ENCODE results near the gene SNX20. TPM values are rescaled to one million over a fixed set of nuclear protein-coding genes. Genes with fewer than 3 reads are reported as not detected.

Gene SNX20
- total RNA-seq, 1 donor from 2014 or later = not detected

- no peak for TF ChIP-seq CTCF (IDR thresholded peaks at IDR 0.05; ENCODE audit: insufficient read depth, low read length, poor library complexity, severe bottlenecking)
- Histone ChIP-seq H3K27me3 (ENCODE audit: control insufficient read depth, insufficient read depth, low read length) (no peaks in the 10 kb centered on the region), H3K36me3 (ENCODE audit: control insufficient read depth, insufficient read depth, low read length) (no peaks in the 10 kb centered on the region), H3K4me3 (ENCODE audit: low read depth, low read length) (no peak overlapping the region)
- no peak for DNase-seq (ENCODE audit: low read depth)
These were observed 31.8 kb upstream of the SNX20 start for GRCh38 chr16:50712956-50713355.

DNA sequence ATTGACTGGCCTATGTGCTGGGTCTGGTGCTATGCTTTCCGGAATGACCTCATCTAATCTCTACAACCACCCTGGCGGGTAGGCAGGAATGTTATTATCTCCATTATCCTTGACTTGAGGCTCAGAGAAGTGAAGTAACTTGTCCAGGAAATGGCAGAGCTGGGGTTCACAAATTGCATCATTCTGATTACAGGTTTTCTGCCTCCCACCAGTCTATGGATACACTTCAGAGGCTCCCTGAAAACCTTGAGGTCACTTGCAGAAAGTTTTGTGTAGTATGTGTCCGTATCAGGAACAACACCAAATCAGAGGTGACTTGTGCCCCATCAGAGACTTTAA lies 31.4 kb upstream of the SNX20 start:
- no peak for TF ChIP-seq CTCF (IDR thresholded peaks at IDR 0.05; ENCODE audit: insufficient read depth, low read length, poor library complexity, severe bottlenecking)
- no peaks in the 10 kb centered on the region for H3K27me3 ChIP-seq (ENCODE audit: control insufficient read depth, insufficient read depth, low read length)
- no peaks in the 10 kb centered on the region for H3K36me3 ChIP-seq (ENCODE audit: control insufficient read depth, insufficient read depth, low read length)
- no peak overlapping the region for H3K4me3 ChIP-seq (ENCODE audit: low read depth, low read length)
- DNase-seq (ENCODE audit: low read depth) = no peak

DNA sequence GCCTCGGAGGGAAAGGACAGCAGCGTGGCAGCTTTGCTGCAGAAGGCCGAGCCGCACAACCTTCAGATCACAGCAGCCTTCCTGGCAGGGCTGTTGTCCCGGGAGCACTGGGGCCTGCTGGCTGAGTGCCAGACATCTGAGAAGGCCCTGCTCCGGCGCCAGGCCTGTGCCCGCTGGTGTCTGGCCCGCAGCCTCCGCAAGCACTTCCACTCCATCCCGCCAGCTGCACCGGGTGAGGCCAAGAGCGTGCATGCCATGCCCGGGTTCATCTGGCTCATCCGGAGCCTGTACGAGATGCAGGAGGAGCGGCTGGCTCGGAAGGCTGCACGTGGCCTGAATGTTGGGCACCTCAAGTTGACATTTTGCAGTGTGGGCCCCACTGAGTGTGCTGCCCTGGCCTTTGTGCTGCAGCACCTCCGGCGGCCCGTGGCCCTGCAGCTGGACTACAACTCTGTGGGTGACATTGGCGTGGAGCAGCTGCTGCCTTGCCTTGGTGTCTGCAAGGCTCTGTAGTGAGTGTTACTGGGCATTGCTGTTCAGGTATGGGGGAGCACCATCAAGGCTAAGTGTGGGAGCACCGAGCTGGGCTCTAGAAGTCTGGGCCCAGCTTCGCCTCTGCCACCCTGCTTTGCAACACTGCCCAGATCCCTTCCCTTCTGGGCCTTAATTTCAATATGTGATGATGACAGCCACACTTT lies 30.9 kb upstream of the SNX20 start:
- no peak for TF ChIP-seq CTCF (IDR thresholded peaks at IDR 0.05; ENCODE audit: insufficient read depth, low read length, poor library complexity, severe bottlenecking)
- Histone ChIP-seq H3K4me3 (ENCODE audit: low read depth, low read length) (no peak overlapping the region), H3K27me3 (ENCODE audit: control insufficient read depth, insufficient read depth, low read length) (no peaks in the 10 kb centered on the region), H3K36me3 (ENCODE audit: control insufficient read depth, insufficient read depth, low read length) (no peaks in the 10 kb centered on the region)
- DNase-seq (ENCODE audit: low read depth) = no peak

- no peak for DNase-seq (ENCODE audit: low read depth)
- Histone ChIP-seq H3K27me3 (ENCODE audit: control insufficient read depth, insufficient read depth, low read length) (no peaks in the 10 kb centered on the region), H3K36me3 (ENCODE audit: control insufficient read depth, insufficient read depth, low read length) (no peaks in the 10 kb centered on the region), H3K4me3 (ENCODE audit: low read depth, low read length) (no peak overlapping the region)
- TF ChIP-seq CTCF (IDR thresholded peaks at IDR 0.05; ENCODE audit: insufficient read depth, low read length, poor library complexity, severe bottlenecking) = no peak
These were observed 29.9 kb upstream of the SNX20 start for GRCh38 chr16:50711040-50711439.

DNA sequence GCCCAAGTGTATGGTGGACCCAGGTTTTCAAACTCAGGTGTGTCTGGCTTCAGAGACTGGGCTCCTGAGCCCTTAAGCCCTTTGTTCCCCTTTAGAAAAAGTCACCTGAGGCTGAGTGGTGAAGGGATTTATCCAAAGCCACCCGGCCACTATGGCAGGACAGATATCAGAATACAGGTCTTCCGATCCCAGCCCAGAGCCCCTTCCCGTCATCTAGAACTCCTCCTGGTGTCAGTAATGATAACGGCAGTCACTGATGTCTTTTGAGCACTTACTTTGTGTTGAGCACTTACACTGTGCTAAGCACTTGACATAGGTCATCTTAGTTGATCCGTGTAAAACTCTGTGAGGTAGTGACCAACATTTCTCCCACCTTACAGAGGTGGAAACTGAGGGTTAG lies 28.9 kb upstream of the SNX20 start:
- Histone ChIP-seq H3K36me3 (ENCODE audit: control insufficient read depth, insufficient read depth, low read length) (no peaks in the 10 kb centered on the region), H3K4me3 (ENCODE audit: low read depth, low read length) (no peak overlapping the region), H3K27me3 (ENCODE audit: control insufficient read depth, insufficient read depth, low read length) (peaks cover 2% of the 10 kb centered on the region)
- TF ChIP-seq CTCF (IDR thresholded peaks at IDR 0.05; ENCODE audit: insufficient read depth, low read length, poor library complexity, severe bottlenecking) = no peak
- no peak for DNase-seq (ENCODE audit: low read depth)

GRCh38 chr16:50709061-50709684 lies 28.1 kb upstream of the SNX20 start:
- no peak overlapping the region for H3K4me3 ChIP-seq (ENCODE audit: low read depth, low read length)
- peaks cover 2% of the 10 kb centered on the region for H3K27me3 ChIP-seq (ENCODE audit: control insufficient read depth, insufficient read depth, low read length)
- no peak for TF ChIP-seq CTCF (IDR thresholded peaks at IDR 0.05; ENCODE audit: insufficient read depth, low read length, poor library complexity, severe bottlenecking)
- H3K36me3 ChIP-seq (ENCODE audit: control insufficient read depth, insufficient read depth, low read length) = no peaks in the 10 kb centered on the region
- no peak for DNase-seq (ENCODE audit: low read depth)
